Stimulated activated naive CD8-positive, alpha-beta T cell treated with anti-CD3 and anti-CD28 coated beads, Interleukin-15, Interleukin-2, amounts not matched to agents 100 U/mL and 50 U/mL, for 24 hours (primary cell): ENCODE results near the gene MAN2B2.

Experiments used
- ATAC-seq: fragments of 150-1000 bp; cut with Tn5 transposase; one replicate; pipeline ENCODE4 v1.10.0; 2021
- DNase-seq: peaks from one replicate; pipeline ENCODE4 v3.0.0; 2021

MAN2B2 gene

GRCh38 chr4:6574747-6575502, at the start of gene MAN2B2:
Gene MAN2B2 (plus strand): TSS chr4:6575189. CDS start chr4:6575211, 22 bp downstream.
- ATAC-seq (peak; percentile 91), DNase-seq (peak; percentile 90)

- ATAC-seq (no peak), DNase-seq (no peak)
Observed at GRCh38 chr4:6525474-6525873, 49.5 kb upstream of the MAN2B2 start.

GRCh38 chr4:6526156-6526555, 48.8 kb upstream of the MAN2B2 start:
- ATAC-seq (no peak), DNase-seq (no peak)

GRCh38 chr4:6526671-6527091, 48.3 kb upstream of the MAN2B2 start:
- ATAC-seq (no peak), DNase-seq (no peak)

GRCh38 chr4:6527259-6527658, 47.7 kb upstream of the MAN2B2 start:
- DNase-seq, result no peak
- ATAC-seq, result no peak

- DNase-seq (no peak), ATAC-seq (peak; percentile 16)
Observed at GRCh38 chr4:6527683-6528595, 47.0 kb upstream of the MAN2B2 start.

GRCh38 chr4:6529021-6529420, 46.0 kb upstream of the MAN2B2 start:
- no peak for DNase-seq
- no peak for ATAC-seq

- no peak for ATAC-seq
- DNase-seq, result no peak
Observed at GRCh38 chr4:6530301-6530700, 44.7 kb upstream of the MAN2B2 start.

- no peak for ATAC-seq
- no peak for DNase-seq
Observed at GRCh38 chr4:6530964-6531363, 44.0 kb upstream of the MAN2B2 start.

GRCh38 chr4:6532102-6532501, 42.9 kb upstream of the MAN2B2 start:
- ATAC-seq (no peak), DNase-seq (no peak)

GRCh38 chr4:6532658-6533057, 42.3 kb upstream of the MAN2B2 start:
- DNase-seq, result no peak
- no peak for ATAC-seq

- DNase-seq (no peak), ATAC-seq (no peak)
Observed at GRCh38 chr4:6534050-6534449, 40.9 kb upstream of the MAN2B2 start.

- ATAC-seq (no peak), DNase-seq (no peak)
Observed at GRCh38 chr4:6534618-6535328, 40.2 kb upstream of the MAN2B2 start.

GRCh38 chr4:6535329-6535692, 39.7 kb upstream of the MAN2B2 start:
- DNase-seq (no peak), ATAC-seq (no peak)

GRCh38 chr4:6535706-6536105, 39.3 kb upstream of the MAN2B2 start:
- ATAC-seq (no peak), DNase-seq (no peak)

GRCh38 chr4:6538111-6538510, 36.9 kb upstream of the MAN2B2 start:
- no peak for ATAC-seq
- no peak for DNase-seq

- no peak for DNase-seq
- no peak for ATAC-seq
Observed at GRCh38 chr4:6538575-6538974, 36.4 kb upstream of the MAN2B2 start.

- no peak for DNase-seq
- ATAC-seq, result no peak
Observed at GRCh38 chr4:6539009-6539764, 35.8 kb upstream of the MAN2B2 start.

- DNase-seq (no peak), ATAC-seq (no peak)
Observed at GRCh38 chr4:6540879-6541278, 34.1 kb upstream of the MAN2B2 start.

- DNase-seq (no peak), ATAC-seq (no peak)
Observed at GRCh38 chr4:6541789-6542188, 33.2 kb upstream of the MAN2B2 start.

- DNase-seq, result no peak
- ATAC-seq, result no peak
Observed at GRCh38 chr4:6542951-6543350, 32.0 kb upstream of the MAN2B2 start.

GRCh38 chr4:6546091-6546490, 28.9 kb upstream of the MAN2B2 start:
- DNase-seq (no peak), ATAC-seq (no peak)
